Stimulated activated CD8-positive, alpha-beta memory T cell treated with anti-CD3 and anti-CD28 coated beads, Interleukin-15, amount 100 ng/mL, for 1 hour (primary cell): ENCODE measurements around the gene MNT.
"Not testable (repeated sequence)": the region's sequence is repeated elsewhere in the genome, so short reads cannot be mapped to it uniquely, and the experiment has no call there.

ENCODE experiments used
- DNase-seq: peaks from one replicate; pipeline ENCODE4 v3.0.0-alpha.2; 2020; ENCODE audit warnings: low read depth

Gene MNT

GRCh38 chr17:2400877-2401425, at the start of gene MNT:
MNT (minus strand) TSS chr17:2401060; CDS start chr17:2400712, 348 bp downstream.
- peak; percentile 83 for DNase-seq

GRCh38 chr17:2450016-2450650, 49.3 kb upstream of the MNT start:
- DNase-seq: no peak

- DNase-seq: no peak
Measured at GRCh38 chr17:2449486-2449885, 48.6 kb upstream of the MNT start.

GRCh38 chr17:2447479-2447878, 46.6 kb upstream of the MNT start:
- not testable (repeated sequence) for DNase-seq

- no peak for DNase-seq
Measured at GRCh38 chr17:2445638-2446037, 44.8 kb upstream of the MNT start.

- no peak for DNase-seq
Measured at GRCh38 chr17:2444382-2444781, 43.5 kb upstream of the MNT start.

- no peak for DNase-seq
Measured at GRCh38 chr17:2442166-2442565, 41.3 kb upstream of the MNT start.

GRCh38 chr17:2440930-2441329, 40.1 kb upstream of the MNT start:
- DNase-seq: no peak

- not testable (repeated sequence) for DNase-seq
Measured at GRCh38 chr17:2439997-2440396, 39.1 kb upstream of the MNT start.

GRCh38 chr17:2438823-2439222, 38.0 kb upstream of the MNT start:
- no peak for DNase-seq

GRCh38 chr17:2436316-2436905, 35.6 kb upstream of the MNT start:
- DNase-seq: no peak

- DNase-seq: no peak
Measured at GRCh38 chr17:2435862-2436261, 35.0 kb upstream of the MNT start.

- DNase-seq: no peak
Measured at GRCh38 chr17:2435181-2435741, 34.4 kb upstream of the MNT start.

- DNase-seq: no peak
Measured at GRCh38 chr17:2433696-2434095, 32.8 kb upstream of the MNT start.

- no peak for DNase-seq
Measured at GRCh38 chr17:2427910-2428309, 27.1 kb upstream of the MNT start.

GRCh38 chr17:2427215-2427614, 26.4 kb upstream of the MNT start:
- no peak for DNase-seq

- DNase-seq: no peak
Measured at GRCh38 chr17:2423271-2423670, 22.4 kb upstream of the MNT start.

- DNase-seq: no peak
Measured at GRCh38 chr17:2421315-2422147, 20.7 kb upstream of the MNT start.

- no peak for DNase-seq
Measured at GRCh38 chr17:2420176-2420575, 19.3 kb upstream of the MNT start.

- no peak for DNase-seq
Measured at GRCh38 chr17:2419486-2419885, 18.6 kb upstream of the MNT start.

- no peak for DNase-seq
Measured at GRCh38 chr17:2418572-2418971, 17.7 kb upstream of the MNT start.

GRCh38 chr17:2416010-2416734, 15.3 kb upstream of the MNT start:
- peak; percentile 87 for DNase-seq
